HG03460 (cell line): ENCODE results near the gene MFSD6.
"Not testable (repeated sequence)": the region's sequence is repeated elsewhere in the genome, so short reads cannot be mapped to it uniquely, and the experiment has no call there.

Source experiments
- ATAC-seq: cut with Tn5 transposase; IDR thresholded peaks from one replicate; pipeline ENCODE4 v1.9.1; 2021; ENCODE audit not compliant: unreplicated experiment

MFSD6 gene

DNA sequence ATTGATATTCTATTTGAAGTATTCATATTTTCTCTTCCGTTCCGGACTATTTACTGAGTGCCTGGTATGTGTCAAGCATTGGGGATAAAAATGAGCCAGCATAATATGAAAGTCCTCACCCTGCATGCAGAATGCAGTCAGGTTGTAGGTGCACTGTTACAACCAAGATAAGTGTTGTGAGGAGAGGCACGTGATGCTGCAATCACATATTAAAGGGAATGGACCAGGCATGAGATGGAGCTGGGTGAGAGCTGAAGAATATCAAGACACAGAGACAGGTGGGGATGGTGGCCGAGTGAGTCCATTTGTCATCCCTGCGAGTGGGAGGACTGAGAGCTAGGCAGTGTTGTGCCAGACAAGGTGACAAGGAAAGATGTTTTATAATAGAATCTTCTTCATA is 52.3 kb downstream of the MFSD6 start:
- ATAC-seq, result no peak

GRCh38 chr2:190462181-190462580 is 54.0 kb downstream of the MFSD6 start:
- no peak for ATAC-seq

GRCh38 chr2:190462611-190463010 is 54.5 kb downstream of the MFSD6 start:
- ATAC-seq, result no peak

DNA sequence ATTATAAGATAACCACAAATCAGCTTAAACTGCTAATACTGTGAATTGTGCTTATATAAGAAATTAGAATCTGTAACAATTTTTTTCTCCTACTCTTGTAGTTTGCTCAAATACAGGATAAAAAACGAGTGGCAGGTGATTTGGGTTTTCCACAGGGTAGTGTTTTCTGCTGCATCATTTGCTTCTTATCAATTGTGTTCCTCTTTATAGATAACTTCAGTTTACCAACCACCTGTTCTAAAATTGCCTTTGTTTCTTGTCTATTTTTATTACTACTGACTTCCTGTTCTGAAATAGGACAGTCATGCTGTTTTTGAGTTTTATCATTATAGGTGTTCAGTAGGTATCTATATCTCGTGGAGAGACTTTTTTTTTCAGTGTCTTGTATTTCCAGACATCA is 56.9 kb downstream of the MFSD6 start:
- ATAC-seq, result peak; percentile 49

- no peak for ATAC-seq
These were observed 58.8 kb downstream of the MFSD6 start for GRCh38 chr2:190466819-190467446.

DNA sequence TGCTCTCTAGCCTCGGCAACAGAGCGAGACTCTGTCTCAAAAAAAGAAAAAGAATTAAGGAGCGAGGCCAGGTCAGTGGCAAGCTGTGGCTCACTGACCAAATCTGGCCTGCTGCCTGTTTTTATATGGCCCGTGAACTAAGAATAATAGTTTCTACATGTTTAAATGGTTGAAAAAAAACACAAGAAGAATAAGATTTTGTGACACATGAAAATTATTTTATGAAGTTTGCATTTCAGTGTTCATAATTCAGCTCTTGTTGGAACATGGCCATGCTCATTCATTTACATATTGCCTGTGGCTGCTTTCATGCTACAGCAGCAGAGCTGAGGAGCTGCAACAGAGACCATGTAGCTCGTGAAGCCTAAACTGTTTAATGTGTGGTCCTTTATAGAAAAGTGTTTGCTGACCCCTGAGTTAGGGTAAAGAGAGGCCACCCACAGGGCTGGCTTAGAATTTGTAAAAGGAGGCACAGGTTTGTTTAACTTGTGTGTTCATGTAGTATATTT is 59.5 kb downstream of the MFSD6 start:
- no peak for ATAC-seq

- ATAC-seq, result not testable (repeated sequence)
These were observed 60.2 kb downstream of the MFSD6 start for GRCh38 chr2:190468354-190468753.

DNA sequence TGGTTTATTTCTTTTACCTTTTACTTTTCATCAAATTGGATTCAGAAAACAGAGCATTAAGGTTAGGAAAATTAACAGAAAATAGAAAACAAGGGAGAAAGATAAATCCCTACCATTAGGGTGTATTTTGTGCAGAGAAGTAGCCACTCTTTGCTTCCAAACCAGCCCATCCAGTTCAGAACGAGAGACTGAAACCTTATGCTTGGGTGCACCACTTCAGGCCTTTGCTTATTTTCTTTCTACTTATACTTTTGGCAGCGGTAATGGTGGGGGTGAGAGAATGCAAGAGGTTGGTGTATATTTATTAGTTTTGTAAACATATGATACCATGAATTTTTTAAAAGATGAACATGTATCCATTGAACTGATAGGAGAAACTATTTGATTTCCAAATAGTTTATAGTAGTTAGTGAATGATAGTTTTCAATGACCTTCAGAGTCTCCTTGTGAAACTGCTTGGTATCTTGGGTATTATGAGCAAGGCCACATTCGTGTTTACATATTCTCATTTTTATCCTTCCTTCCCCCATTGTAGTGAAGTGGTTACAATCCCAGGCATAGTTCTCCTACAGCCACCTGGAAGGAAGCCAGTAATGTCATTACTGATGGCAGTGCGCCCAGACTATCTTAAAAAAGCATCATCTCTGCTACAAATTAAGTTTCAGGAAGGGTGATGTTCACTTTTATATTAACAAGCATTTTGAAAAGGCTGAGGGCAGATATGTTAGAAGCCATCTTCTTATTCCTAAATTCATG is 60.8 kb downstream of the MFSD6 start:
- peak; percentile 44 for ATAC-seq

DNA sequence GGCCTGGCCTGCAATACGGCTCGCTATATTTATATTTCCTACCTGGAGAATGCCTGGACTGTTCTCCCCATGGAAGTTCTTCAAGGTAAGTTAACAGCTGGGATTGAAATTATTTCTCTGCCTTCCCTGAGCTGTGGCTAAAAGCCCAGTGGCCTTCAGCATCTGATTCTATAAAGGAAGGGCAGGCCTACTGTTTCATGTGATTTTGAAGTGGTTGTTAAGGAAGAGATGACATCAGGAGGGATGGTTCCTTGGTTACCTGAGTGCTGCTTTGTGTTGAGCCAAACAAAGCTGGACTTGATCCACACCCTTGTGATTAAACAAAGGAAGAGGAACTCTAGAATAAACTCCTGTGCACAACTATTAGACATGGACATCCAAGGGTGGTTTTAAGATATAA is 61.6 kb downstream of the MFSD6 start:
- no peak for ATAC-seq

DNA sequence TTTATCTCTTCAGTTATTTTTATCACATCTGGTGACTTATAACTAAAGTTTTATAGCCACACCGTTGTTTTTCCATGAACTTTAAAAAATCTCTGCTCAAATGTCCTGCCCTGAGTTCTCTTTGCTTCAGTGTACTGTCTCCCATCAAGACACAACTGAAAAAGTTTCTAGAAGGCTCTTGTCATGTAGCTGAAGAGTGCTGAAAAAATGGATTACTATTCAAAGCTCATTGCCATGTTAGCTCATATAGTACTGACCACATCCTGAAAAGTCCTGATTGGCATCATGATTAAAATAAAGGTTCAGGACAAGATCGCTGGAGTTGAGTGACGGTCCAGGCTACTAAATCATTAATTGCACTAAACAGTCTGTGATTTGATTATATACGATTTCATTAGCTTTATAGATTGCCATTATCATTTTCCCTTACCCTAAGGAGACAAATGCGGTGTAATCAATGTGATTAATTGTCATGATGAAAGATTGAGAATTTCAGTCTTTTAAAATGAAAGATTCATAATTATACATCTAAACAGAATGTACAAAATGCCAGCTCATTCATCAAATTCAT is 62.2 kb downstream of the MFSD6 start:
- ATAC-seq, result no peak

DNA sequence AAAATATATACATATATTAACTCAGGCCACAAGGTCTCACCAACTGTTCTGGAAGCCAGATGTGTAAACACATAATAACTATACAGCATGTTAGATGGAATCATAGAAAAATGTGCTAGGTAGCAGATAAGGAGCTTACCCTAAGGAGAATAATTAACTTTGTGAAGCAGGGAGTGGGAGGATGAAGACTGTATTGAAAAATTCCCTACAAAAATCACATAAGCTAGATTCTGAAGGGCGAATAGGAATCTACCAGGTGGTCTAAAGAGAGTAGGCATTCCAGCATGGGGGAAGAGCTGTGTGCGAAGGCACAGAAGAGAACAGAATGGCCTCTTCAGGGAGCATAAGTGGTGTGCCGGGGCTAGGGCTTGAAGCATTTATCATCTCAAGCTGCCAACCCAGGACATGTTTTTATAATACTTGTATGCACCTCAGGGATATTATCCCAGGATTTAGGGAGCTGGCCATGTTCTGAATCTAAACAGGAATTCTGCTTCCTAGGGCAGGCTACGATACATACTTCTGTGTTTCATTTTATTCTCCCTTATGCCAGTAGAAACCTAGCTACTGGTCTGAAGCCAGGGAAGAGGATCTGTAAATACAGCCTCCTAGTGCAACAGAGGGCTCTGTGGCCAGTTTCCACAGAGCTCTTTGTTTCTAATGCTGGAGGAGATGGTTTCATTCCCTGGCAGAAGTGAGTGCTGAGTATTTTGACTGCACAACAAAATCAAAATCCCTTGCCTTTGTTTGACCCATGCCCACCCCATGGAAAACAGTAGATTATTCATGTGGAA is 69.7 kb downstream of the MFSD6 start:
- ATAC-seq, result no peak

GRCh38 chr2:190478572-190479195 is 70.5 kb downstream of the MFSD6 start:
- ATAC-seq, result no peak

- no peak for ATAC-seq
These were observed 73.2 kb downstream of the MFSD6 start for GRCh38 chr2:190481339-190481738.

DNA sequence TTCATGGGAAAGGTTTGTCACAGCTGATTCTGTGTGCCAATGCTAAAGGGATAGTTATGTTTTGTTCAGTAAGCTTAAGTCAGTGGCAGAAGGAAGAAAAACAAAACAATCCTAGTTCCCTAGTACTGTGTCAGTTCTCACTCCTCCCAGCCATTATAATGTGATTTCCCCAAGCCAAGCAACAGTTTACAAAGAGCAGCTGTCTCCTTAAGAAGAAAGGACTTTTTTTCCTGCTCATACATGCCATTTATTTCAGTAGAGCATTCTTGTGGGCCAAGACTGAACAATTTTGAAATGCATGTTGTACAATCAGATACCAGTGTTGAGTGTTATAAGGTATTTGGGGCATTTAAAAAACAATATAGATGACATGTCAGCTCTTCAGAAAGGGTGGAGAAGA is 74.3 kb downstream of the MFSD6 start:
- no peak for ATAC-seq

GRCh38 chr2:190486037-190486623 is 78.0 kb downstream of the MFSD6 start:
- no peak for ATAC-seq

GRCh38 chr2:190488516-190489233 is 80.5 kb downstream of the MFSD6 start:
- no peak for ATAC-seq

DNA sequence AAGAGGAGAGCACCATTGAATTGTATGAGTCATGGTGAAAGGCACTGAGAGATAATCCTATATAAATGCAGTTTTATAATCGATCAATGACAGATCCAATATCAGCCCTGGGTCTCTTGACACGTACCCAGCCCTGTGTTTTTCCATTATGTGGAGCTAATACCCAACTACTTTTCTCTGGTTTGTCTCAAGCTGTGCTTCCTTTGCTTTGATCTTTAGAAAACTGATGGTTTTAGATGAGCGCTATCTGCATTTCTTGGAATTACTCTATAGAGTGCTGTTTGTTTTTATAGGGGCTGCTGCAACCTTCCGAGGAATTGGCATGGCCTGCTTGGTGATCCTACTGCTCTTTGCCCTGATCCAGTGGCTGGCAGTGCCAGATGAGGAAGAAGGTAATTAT is 81.3 kb downstream of the MFSD6 start:
- no peak for ATAC-seq

GRCh38 chr2:190490502-190490901 is 82.3 kb downstream of the MFSD6 start:
- no peak for ATAC-seq

DNA sequence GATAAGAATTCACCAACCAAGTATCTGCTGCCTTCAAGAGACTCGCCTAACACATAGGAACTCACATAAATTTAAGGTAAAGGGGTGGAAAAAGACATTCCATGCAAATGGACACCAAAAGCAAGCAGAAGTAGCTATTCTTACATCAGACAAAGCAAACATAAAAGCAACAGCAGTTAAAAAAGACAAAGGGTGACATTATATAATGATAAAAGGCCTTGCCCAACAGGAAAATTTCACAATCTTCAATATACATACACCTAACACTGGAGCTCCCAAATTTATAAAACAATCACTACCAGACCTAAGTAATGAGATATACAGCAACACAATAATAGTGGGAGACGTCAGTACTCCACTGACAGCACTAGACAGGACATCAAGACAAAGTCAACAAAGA is 84.9 kb downstream of the MFSD6 start:
- no peak for ATAC-seq
